ENCODE measurements around the gene GUCD1. TPM values are rescaled to one million over a fixed set of nuclear protein-coding genes. Genes with fewer than 3 reads are reported as not detected.
A peak's percentile ranks its signal among the peaks of the same experiment; 100 is the strongest.

GUCD1 gene
- total and polyA plus RNA-seq, 2 of the 13 experiments (the other 11 are each of a cell fraction or from before 2014, with no cell fraction given): 128 to 245 TPM

- TF ChIP-seq AGO1 (IDR thresholded peaks at IDR 0.05; ENCODE audit: low read depth, low read length, poor library complexity, severe bottlenecking): no peak
- 0 out of 2 replicates have a peak, but pooled peaks have one; percentile 11 for TF ChIP-seq SP4 (CRISPR knock-in tag; IDR thresholded peaks at IDR 0.05)
- peak; percentile 22; the same call in 1 of the 2 replicates for TF ChIP-seq CBX5 (CRISPR knock-in tag; IDR thresholded peaks at IDR 0.05; ENCODE audit: borderline replicate concordance)
- peak; percentile 15; the same call in 1 of the 2 replicates for TF ChIP-seq ZNF350 (CRISPR knock-in tag; IDR thresholded peaks at IDR 0.05; ENCODE audit: borderline replicate concordance, low read depth)
- no peak for TF ChIP-seq ZNF740 (CRISPR knock-in tag; IDR thresholded peaks at IDR 0.05)
- TF ChIP-seq HOXA7 (CRISPR knock-in tag; IDR thresholded peaks at IDR 0.05): no peak
- 0 out of 2 replicates have a peak, but pooled peaks have one; percentile 17 for TF ChIP-seq MLX (CRISPR knock-in tag; IDR thresholded peaks at IDR 0.05)
- TF ChIP-seq ZNF124 (CRISPR knock-in tag; IDR thresholded peaks at IDR 0.05): peak; percentile 84; the same call in 1 of the 2 replicates
- no peak for TF ChIP-seq ZMAT5 (CRISPR knock-in tag; IDR thresholded peaks at IDR 0.05; ENCODE audit: borderline replicate concordance, low read depth)
- TF ChIP-seq ZNF501 (CRISPR knock-in tag; IDR thresholded peaks at IDR 0.05): peak; percentile 67
- no peak for TF ChIP-seq ZNF205 (CRISPR knock-in tag; IDR thresholded peaks at IDR 0.05)
- peak; percentile 18; the same call in 1 of the 2 replicates for TF ChIP-seq ZBTB37 (CRISPR knock-in tag; IDR thresholded peaks at IDR 0.05)
- TF ChIP-seq KAT8 (CRISPR knock-in tag; IDR thresholded peaks at IDR 0.05): peak; percentile 48
- TF ChIP-seq CEBPB (IDR thresholded peaks at IDR 0.05; ENCODE audit: borderline replicate concordance, low read depth, low read length): no peak
- peak; percentile 54; the same call in 1 of the 2 replicates for TF ChIP-seq ZNF331 (CRISPR knock-in tag; IDR thresholded peaks at IDR 0.05)
- TF ChIP-seq PAXIP1 (CRISPR knock-in tag; conservative IDR thresholded peaks at IDR 0.05): peak; percentile 72
- no peak for TF ChIP-seq FOXP1 (IDR thresholded peaks at IDR 0.05)
- peak; percentile 65 for TF ChIP-seq FOXP1 (CRISPR knock-in tag; IDR thresholded peaks at IDR 0.05)
- TF ChIP-seq NFIC (IDR thresholded peaks at IDR 0.05; ENCODE audit: low read length): 0 out of 2 replicates have a peak, but pooled peaks have one; percentile 9
- peak; percentile 86 for TF ChIP-seq HNRNPL (IDR thresholded peaks at IDR 0.05; ENCODE audit: low read depth, low read length)
- TF ChIP-seq ZNF160 (CRISPR knock-in tag; IDR thresholded peaks at IDR 0.05): peak; percentile 56; the same call in 1 of the 2 replicates
- TF ChIP-seq ZNF362 (CRISPR knock-in tag; IDR thresholded peaks at IDR 0.05; ENCODE audit: borderline replicate concordance): peak; percentile 60; the same call in 1 of the 2 replicates
- TF ChIP-seq GATAD2A (CRISPR knock-in tag; IDR thresholded peaks at IDR 0.05): peak; percentile 69
These were observed 39.1 kb upstream of the GUCD1 start (continued) for GRCh38 chr22:24593836-24594568.
